HCT116 (cell line): ENCODE data around the gene ADAMTS15. TPM values are rescaled to one million over a fixed set of nuclear protein-coding genes. Genes with fewer than 3 reads are reported as not detected.

Source experiments
- ATAC-seq: fragments of 200-7000 bp; cut with Tn5 transposase; 2 replicates; pipeline ENCODE4 v1.9.1; 2020; ENCODE audit warnings: mild to moderate bottlenecking, moderate library complexity
- BruUV-seq: library from RNA; stranded (reverse); fragments of 400-500 nt; replicated peaks from 2 replicates; lab custom pipeline; 2021; lab: Mats Ljungman, UMichigan
- CTCF ChIA-PET: fragments of 300-600 bp; sonication (Branson Sonifier 250); formaldehyde crosslinking; loops from one replicate; lab custom pipeline; 2021; ENCODE audit warnings: antibody characterized with exemption; lab: Charles Lee
- POLR2A ChIA-PET: fragments of 300-600, 350-600 bp; sonication (Branson Sonifier 250); formaldehyde crosslinking; loops from one replicate; lab custom pipeline; 2021; ENCODE audit warnings: antibody characterized with exemption; lab: Charles Lee
- RAD21 ChIA-PET, 2 experiments: fragments of 300-600 bp; sonication (Branson Sonifier 250); formaldehyde crosslinking; loops; one replicate each; lab custom pipeline; 2023; ENCODE audit warnings: low total read pairs in 2 of 2; ENCODE audit not compliant: uncharacterized antibody in 2 of 2, unreplicated experiment in 2 of 2, low non-redundant PET in 1 of 2; lab: Charles Lee
- DNase-seq: peaks from one replicate; pipeline ENCODE4 v3.0.0-alpha.2; 2010; ENCODE audit warnings: low read depth, low spot score
- H2AFZ ChIP-seq: fragments of 200-600 bp; shearing (Covaris generic), sonication (generic); 2 replicates; pipeline ENCODE4 v1.6.1; 2017; ENCODE audit warnings: low read depth, mixed run types, mixed read lengths, antibody characterized with exemption, low read length; ENCODE audit not compliant: poor library complexity, severe bottlenecking
- H3K27ac ChIP-seq: 2 replicates; pipeline ENCODE4 v1.5.1; 2012; ENCODE audit warnings: low read depth, low read length
- H3K27me3 ChIP-seq: fragments of 200-600 bp; sonication (generic); 2 replicates; pipeline ENCODE4 v1.6.1; 2016; ENCODE audit warnings: mixed run types, low read length, mixed read lengths; ENCODE audit not compliant: insufficient read depth
- H3K36me3 ChIP-seq, 2 experiments: fragments of 200-500 bp in 1 of 2; fragments of 200-600 bp in 1 of 2; sonication (Bioruptor generic) in 1 of 2; sonication (generic) in 1 of 2; 2 replicates each; pipeline versions ENCODE4 v1.5.1 to v1.6.1; 2014 to 2016; ENCODE audit warnings: low read length in 2 of 2, inconsistent platforms in 1 of 2, mixed read lengths in 1 of 2, mixed run types in 1 of 2; ENCODE audit not compliant: insufficient read depth in 2 of 2, control insufficient read depth in 1 of 2
- H3K4me1 ChIP-seq, 2 experiments: fragments of 200-600 bp in 1 of 2; sonication (generic) in 1 of 2; 2 replicates each; pipeline versions ENCODE4 v1.5.1 to v1.6.1; 2012 to 2017; ENCODE audit warnings: low read length in 2 of 2, inconsistent platforms in 1 of 2, mild to moderate bottlenecking in 1 of 2, mixed read lengths in 1 of 2, mixed run types in 1 of 2, moderate library complexity in 1 of 2; ENCODE audit not compliant: insufficient read depth in 2 of 2, control insufficient read depth in 1 of 2
- H3K4me2 ChIP-seq: fragments of 200-600 bp; sonication (generic); 2 replicates; pipeline ENCODE4 v1.6.1; 2017; ENCODE audit warnings: mixed run types, low read length, mixed read lengths
- H3K4me3 ChIP-seq, 2 experiments: fragments of 200-600 bp in 1 of 2; sonication (generic) in 1 of 2; replicated peaks in 1 of 2; 2 replicates each; pipeline ENCODE4 v1.5.1; 2011 to 2016; ENCODE audit warnings: low read length in 2 of 2, control low read depth in 1 of 2, low read depth in 1 of 2, mild to moderate bottlenecking in 1 of 2, mixed read lengths in 1 of 2, mixed run types in 1 of 2
- H3K79me2 ChIP-seq: fragments of 200-600 bp; sonication (generic); 2 replicates; pipeline ENCODE4 v1.6.1; 2017; ENCODE audit warnings: mild to moderate bottlenecking, mixed run types, low read length, moderate library complexity, mixed read lengths; ENCODE audit not compliant: insufficient read depth
- H3K9ac ChIP-seq: fragments of 200-600 bp; sonication (generic); 2 replicates; pipeline ENCODE4 v1.6.1; 2016; ENCODE audit warnings: low read length, mixed read lengths
- H3K9me2 ChIP-seq: fragments of 200-600 bp; sonication (generic), shearing (Covaris generic); 2 replicates; pipeline ENCODE4 v1.6.1; 2017; ENCODE audit warnings: mixed run types, mild to moderate bottlenecking, moderate library complexity; ENCODE audit not compliant: insufficient read depth
- H3K9me3 ChIP-seq, 2 experiments: fragments of 200-500 bp in 1 of 2; fragments of 200-600 bp in 1 of 2; sonication (Bioruptor generic) in 1 of 2; sonication (generic) in 1 of 2; 2 replicates each; pipeline ENCODE4 v1.6.1; 2014 to 2017; ENCODE audit warnings: low read length in 2 of 2, mixed read lengths in 2 of 2, inconsistent platforms in 1 of 2, low read depth in 1 of 2, mild to moderate bottlenecking in 1 of 2, mixed run types in 1 of 2, moderate library complexity in 1 of 2; ENCODE audit not compliant: control insufficient read depth in 1 of 2, insufficient read depth in 1 of 2
- H4K20me1 ChIP-seq: fragments of 200-600 bp; sonication (generic), shearing (Covaris generic); 2 replicates; pipeline ENCODE4 v1.6.1; 2017; ENCODE audit warnings: mixed run types, mild to moderate bottlenecking, moderate library complexity; ENCODE audit not compliant: insufficient read depth
- CBX3 ChIP-seq: IDR thresholded peaks from 2 replicates; pipeline ENCODE4 v1.6.1; 2012; ENCODE audit warnings: low read depth
- CEBPB ChIP-seq: IDR thresholded peaks from 2 replicates; pipeline ENCODE4 v1.6.1; 2012; ENCODE audit warnings: low read depth
- CTCF ChIP-seq, 3 experiments: fragments of 200-600 bp in 1 of 3; sonication (generic) in 1 of 3; IDR thresholded peaks in 2 of 3; conservative IDR thresholded peaks in 1 of 3; 2 replicates each; pipeline ENCODE4 v1.5.1; 2012 to 2017; ENCODE audit warnings: low read depth in 2 of 3, low read length in 2 of 3, antibody characterized with exemption in 1 of 3, borderline replicate concordance in 1 of 3, control low read depth in 1 of 3, mild to moderate bottlenecking in 1 of 3, mixed read lengths in 1 of 3, mixed run types in 1 of 3, moderate library complexity in 1 of 3; ENCODE audit not compliant: insufficient read depth in 1 of 3
- EGR1 ChIP-seq: IDR thresholded peaks from 2 replicates; pipeline ENCODE4 v1.6.1; 2012; ENCODE audit warnings: low read depth
- ELF1 ChIP-seq: IDR thresholded peaks from 2 replicates; pipeline ENCODE4 v1.6.1; 2012; ENCODE audit warnings: low read depth, borderline replicate concordance
- FOSL1 ChIP-seq: IDR thresholded peaks from 2 replicates; pipeline ENCODE4 v1.6.1; 2012; ENCODE audit warnings: low read depth
- POLR2A ChIP-seq: IDR thresholded peaks from 2 replicates; pipeline ENCODE4 v1.7.0; 2011; ENCODE audit warnings: borderline replicate concordance; ENCODE audit not compliant: insufficient read depth, insufficient read length; ENCODE audit errors: extremely low read depth
- POLR2AphosphoS5 ChIP-seq: IDR thresholded peaks from 2 replicates; pipeline ENCODE4 v1.6.1; 2011; ENCODE audit warnings: mild to moderate bottlenecking, low read depth, low read length, moderate library complexity
- RAD21 ChIP-seq: IDR thresholded peaks from 2 replicates; pipeline ENCODE4 v1.6.1; 2012; ENCODE audit warnings: low read depth, mild to moderate bottlenecking
- SIN3A ChIP-seq: IDR thresholded peaks from 2 replicates; pipeline ENCODE4 v1.6.1; 2012; ENCODE audit warnings: low read depth
- SRF ChIP-seq: IDR thresholded peaks from 2 replicates; pipeline ENCODE4 v1.6.1; 2012; ENCODE audit warnings: low read depth
- TCF7L2 ChIP-seq: IDR thresholded peaks from 2 replicates; pipeline ENCODE4 v1.7.0; 2011; ENCODE audit warnings: borderline replicate concordance, inconsistent platforms; ENCODE audit not compliant: insufficient read depth, insufficient read length; ENCODE audit errors: extremely low read depth
- YY1 ChIP-seq: IDR thresholded peaks from 2 replicates; pipeline ENCODE4 v1.6.1; 2011; ENCODE audit warnings: low read length, low read depth, moderate library complexity, mild to moderate bottlenecking; ENCODE audit not compliant: insufficient replicate concordance; ENCODE audit errors: extremely low read depth
- ZFX ChIP-seq: fragments of 450-650 bp; IDR thresholded peaks from 2 replicates; pipeline ENCODE4 v1.6.1; 2017
- ZNF274 ChIP-seq: fragments of 200-500 bp; sonication (Bioruptor generic); IDR thresholded peaks from 2 replicates; pipeline ENCODE4 v1.6.1; 2014; ENCODE audit warnings: mild to moderate bottlenecking, low read depth, low read length, inconsistent platforms
- intact Hi-C: fragments of 100-400 bp; cut with micrococcal nuclease; formaldehyde crosslinking; loops from 2 replicates; pipeline ENCODE4 v1.10.0; 2022
- total RNA-seq: library from RNA; stranded (reverse); gene quantifications from one replicate; pipeline ENCODE4 v1.2.1, GENCODE V29; 2021; ENCODE audit not compliant: unreplicated experiment
- TF ChIP-seq, protein P1 (sequence below): IDR thresholded peaks from 2 replicates; pipeline ENCODE4 v1.6.1; 2011; ENCODE audit warnings: mild to moderate bottlenecking, low read length, moderate library complexity; ENCODE audit not compliant: insufficient replicate concordance; ENCODE audit errors: extremely low read depth

The ADAMTS15 gene
- total RNA-seq, 1 experiment from 2014 or later = 0.44 TPM

DNA sequence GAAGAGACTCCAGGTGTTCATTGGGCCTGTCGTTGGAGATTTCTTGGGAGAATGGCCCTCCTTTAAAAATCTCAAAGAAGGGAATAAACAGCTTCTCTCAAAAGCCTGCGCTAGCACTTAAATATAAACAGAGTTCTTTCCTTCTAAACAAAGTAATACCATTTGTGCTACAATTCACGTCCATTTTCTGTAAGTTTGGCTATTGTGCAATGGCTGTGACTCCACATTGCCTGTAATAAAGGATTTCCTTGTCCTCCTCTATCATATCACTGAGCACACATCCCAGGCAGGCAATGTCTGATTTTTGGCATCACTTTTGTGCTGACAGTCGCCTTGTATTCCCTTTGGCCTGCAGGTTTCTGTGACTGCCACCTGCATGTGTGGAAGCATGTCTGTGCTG lies 15.1 kb upstream of the ADAMTS15 start:
- Histone ChIP-seq H3K4me3 (no peak overlapping the region), H3K36me3 (no peaks in the 10 kb centered on the region), H3K27me3 (peaks cover 12% of the 10 kb centered on the region; the same call in 1 of the 2 replicates), H3K4me1 (peaks cover 0 to 3% of the 10 kb centered on the region in 2 experiments; a peak in 1 of 4 replicates), H3K9ac (no peak overlapping the region), H4K20me1 (no peaks in the 10 kb centered on the region), H3K4me2 (no peak overlapping the region), H2AFZ (no peak overlapping the region), H3K9me2 (no peaks in the 10 kb centered on the region), H3K79me2 (no peaks in the 10 kb centered on the region), H3K27ac (no peak overlapping the region), H3K9me3 (no peaks in the 10 kb centered on the region)
- BruUV-seq = no TSS peak
- TF ChIP-seq POLR2AphosphoS5 (no peak), RAD21 (no peak), SRF (no peak), ELF1 (no peak), ZNF274 (no peak), ZFX (no peak), CTCF (IDR thresholded peaks at IDR 0.05 in 2 of 3, conservative IDR thresholded peaks at IDR 0.05 in 1 of 3; ENCODE audit: borderline replicate concordance in 1 of 3, insufficient read depth in 1 of 3, low read depth in 2 of 3, low read length in 2 of 3) (no peak; a peak in 1 of 6 replicates), YY1 (no peak), SIN3A (no peak), POLR2A (no peak), EGR1 (no peak), CBX3 (no peak), FOSL1 (no peak), CEBPB (no peak), TCF7L2 (no peak)
- TF ChIP-seq, protein P1, sequence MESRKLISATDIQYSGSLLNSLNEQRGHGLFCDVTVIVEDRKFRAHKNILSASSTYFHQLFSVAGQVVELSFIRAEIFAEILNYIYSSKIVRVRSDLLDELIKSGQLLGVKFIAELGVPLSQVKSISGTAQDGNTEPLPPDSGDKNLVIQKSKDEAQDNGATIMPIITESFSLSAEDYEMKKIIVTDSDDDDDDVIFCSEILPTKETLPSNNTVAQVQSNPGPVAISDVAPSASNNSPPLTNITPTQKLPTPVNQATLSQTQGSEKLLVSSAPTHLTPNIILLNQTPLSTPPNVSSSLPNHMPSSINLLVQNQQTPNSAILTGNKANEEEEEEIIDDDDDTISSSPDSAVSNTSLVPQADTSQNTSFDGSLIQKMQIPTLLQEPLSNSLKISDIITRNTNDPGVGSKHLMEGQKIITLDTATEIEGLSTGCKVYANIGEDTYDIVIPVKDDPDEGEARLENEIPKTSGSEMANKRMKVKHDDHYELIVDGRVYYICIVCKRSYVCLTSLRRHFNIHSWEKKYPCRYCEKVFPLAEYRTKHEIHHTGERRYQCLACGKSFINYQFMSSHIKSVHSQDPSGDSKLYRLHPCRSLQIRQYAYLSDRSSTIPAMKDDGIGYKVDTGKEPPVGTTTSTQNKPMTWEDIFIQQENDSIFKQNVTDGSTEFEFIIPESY = no peak
- RAD21 ChIA-PET = no interaction called here
- POLR2A ChIA-PET = interaction anchor here (1.2 kb wide), 1 partner anchor 426 kb away, joined by 4 read pairs; no protein-coding TSS in a partner anchor
- no peak for ATAC-seq
- CTCF ChIA-PET = interaction anchor here (1.6 to 5.8 kb wide), 3 partner anchors 428 to 483 kb away, joined by 4 to 150 read pairs (median 7); partner anchors contain the start of gene SNX19
- no peak for DNase-seq
- intact Hi-C loops = loop anchor here (5.0 to 10.0 kb wide), 3 partner anchors 231 to 1239 kb away; no protein-coding TSS in a partner anchor
